HG02884 (cell line): ENCODE measurements around the gene INO80.

Experiments used
- ATAC-seq: cut with Tn5 transposase; IDR thresholded peaks from one replicate; pipeline ENCODE4 v1.9.1; 2021; ENCODE audit warnings: mild to moderate bottlenecking, moderate library complexity; ENCODE audit not compliant: unreplicated experiment

Gene INO80

DNA sequence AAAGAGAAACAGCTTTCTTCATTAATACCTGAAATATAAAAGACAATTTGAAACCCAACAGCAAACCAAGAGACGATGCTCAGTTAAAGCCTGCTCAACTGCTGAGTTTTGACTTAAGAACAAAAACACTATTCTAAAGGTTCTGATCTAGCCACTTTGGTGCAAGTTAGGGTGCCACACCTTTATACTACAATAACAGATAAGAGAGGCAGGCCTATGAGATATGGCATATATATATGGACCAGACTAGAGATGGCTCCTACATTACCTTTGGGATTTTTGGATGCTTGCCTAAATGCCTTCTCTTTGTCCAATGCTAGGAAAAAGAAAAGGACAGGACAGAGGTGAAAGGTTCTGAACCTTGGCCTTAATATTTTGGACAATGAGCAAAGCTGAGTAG is 68.6 kb downstream of the INO80 start:
- ATAC-seq, result no peak

DNA sequence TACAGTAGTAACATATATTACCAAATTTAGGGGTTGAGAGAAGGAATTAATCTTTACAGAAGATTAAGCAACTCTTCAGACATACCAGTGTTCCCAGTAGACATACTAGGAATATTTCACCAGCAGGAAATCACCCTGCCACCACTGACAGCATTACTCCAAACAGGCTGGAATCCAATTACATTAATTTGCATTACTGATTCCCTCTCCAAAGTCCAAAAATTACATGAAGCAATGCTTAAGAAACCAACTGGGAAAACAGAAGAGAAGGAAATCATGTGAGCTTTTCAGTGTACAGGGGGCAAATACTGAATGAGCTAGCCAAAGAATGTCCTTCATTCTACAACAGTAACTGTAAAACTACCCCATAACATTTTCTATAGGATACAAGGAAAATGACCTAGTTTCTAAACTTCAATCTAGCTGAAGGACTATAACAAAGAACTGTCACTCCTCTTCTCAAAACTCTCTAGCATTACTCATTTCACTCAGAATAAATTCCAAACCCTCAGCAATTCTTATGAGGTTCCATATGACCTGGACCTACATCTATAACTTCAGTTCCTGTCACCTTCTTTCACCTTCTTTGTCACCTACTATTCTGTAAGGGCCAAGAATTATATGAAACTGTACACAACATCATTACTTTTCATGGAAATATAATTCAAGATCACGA is 72.7 kb downstream of the INO80 start:
- no peak for ATAC-seq

DNA sequence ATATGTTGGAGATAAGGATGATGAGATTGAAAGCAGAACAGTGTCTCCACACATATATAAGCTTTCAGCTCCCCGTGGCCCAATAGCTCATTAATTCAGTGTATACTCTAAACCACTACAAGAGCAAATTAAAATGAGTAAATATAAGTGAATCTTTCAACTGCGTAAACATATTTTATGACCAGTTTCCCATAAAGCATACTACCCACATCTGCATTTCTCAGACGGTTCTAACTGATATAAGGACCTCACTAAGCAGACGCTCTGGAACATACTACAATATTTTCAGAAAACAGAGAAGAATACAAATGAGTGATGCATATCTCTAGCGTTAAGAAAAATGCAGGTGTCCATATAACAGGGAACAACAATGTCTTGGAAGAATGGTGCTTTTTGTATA is 73.2 kb downstream of the INO80 start:
- ATAC-seq, result no peak

- no peak for ATAC-seq
Measured at GRCh38 chr15:41039121-41039520, 77.0 kb downstream of the INO80 start.

GRCh38 chr15:41032079-41032328 is 84.1 kb downstream of the INO80 start:
- ATAC-seq, result no peak

DNA sequence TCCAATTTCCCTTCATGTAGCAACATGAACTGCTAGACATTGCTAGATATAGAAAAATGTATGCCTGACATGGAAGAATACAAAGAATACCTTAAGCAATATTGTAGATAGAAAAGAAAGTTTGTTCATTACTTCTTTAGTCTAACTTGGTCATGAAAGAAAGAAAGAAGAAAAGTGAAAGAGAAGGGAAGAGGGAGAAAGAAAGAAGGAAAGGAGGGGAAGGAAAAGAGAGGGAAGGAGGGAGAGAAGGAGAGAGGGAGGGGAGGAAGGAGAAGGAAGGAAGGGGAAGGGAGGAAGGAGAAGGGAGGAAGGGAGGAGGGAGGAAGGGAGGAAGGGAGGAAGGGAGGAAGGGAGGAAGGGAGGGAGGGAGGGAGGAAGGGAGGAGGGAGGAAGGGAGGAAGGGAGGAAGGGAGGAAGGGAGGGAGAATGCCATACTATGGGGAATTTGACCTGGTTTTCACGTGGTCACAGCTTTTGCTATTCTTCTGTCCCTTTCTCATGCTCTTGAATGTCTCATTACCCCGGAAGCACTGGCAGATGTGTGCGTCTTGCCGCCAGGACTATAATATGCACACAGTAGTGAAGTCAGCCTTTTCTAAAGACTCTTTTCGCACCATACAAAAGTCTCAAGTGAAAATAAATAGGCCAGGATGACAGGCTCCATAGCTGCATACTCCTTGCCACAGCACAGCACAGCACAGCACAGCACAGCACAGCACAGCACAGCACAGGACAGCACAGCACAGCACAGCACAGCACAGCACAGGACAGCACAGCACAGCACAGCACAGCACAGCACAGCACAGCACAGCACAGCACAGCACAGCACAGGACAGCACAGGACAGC is 84.6 kb downstream of the INO80 start:
- no peak for ATAC-seq

DNA sequence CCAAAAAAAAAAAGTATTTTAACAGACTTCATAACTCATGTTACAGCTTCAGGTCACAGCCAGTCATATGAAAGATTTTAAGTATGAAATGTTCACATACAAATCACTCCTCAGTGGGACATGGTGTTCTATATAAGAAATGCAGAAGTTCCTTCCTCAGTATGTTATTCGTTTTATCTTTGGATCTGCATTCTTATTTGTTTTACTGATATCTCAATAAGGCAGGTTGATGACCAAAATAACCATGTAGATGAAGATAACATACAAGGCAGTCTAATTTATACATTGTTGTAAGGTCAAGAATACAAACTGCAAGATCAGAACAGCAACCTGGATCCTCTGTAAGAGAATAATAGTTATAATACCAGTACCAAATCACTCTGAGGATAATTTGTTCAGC is 87.2 kb downstream of the INO80 start:
- no peak for ATAC-seq

DNA sequence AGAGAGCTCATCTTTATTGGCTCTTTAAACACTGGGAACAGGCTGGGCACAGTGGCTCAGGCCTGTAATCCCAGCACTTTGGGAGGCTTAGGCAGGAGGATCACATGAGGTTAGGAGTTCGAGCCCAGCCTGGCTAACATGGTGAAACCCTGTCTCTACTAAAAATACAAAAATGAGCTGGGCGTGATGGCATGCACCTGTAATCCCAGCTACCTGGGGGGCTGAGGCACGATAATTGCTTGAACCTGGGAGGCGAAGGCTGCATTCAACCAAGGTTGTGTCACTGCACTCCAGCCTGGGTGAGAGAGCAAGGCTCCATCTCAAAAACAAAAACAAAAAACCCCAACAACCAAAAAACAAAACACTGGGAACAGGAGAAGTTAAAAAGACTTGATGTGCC is 90.7 kb downstream of the INO80 start:
- no peak for ATAC-seq

GRCh38 chr15:41024885-41025284 is 91.2 kb downstream of the INO80 start:
- ATAC-seq, result no peak

DNA sequence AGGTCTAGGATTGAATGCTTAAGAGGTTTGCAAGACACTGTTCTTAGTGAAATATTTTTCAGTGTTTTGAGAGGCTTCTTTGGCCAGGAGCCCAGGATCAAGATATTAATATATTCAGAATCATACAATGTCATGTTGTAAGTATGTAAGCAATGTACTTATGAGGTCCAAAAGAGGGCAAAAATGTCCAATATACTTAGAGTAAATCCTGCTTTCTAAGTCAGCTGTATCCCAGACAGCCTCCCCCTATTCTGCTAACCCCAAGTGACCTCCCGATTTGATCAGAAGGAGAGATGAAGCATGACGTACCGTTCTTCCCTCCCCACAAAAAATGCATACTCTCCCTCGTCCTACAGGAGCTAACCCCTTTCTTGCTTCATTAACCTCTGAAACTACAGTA is 91.9 kb downstream of the INO80 start:
- no peak for ATAC-seq

GRCh38 chr15:41022487-41023090 is 93.5 kb downstream of the INO80 start:
- no peak for ATAC-seq

- no peak for ATAC-seq
Measured at GRCh38 chr15:41020829-41021228, 95.3 kb downstream of the INO80 start.

DNA sequence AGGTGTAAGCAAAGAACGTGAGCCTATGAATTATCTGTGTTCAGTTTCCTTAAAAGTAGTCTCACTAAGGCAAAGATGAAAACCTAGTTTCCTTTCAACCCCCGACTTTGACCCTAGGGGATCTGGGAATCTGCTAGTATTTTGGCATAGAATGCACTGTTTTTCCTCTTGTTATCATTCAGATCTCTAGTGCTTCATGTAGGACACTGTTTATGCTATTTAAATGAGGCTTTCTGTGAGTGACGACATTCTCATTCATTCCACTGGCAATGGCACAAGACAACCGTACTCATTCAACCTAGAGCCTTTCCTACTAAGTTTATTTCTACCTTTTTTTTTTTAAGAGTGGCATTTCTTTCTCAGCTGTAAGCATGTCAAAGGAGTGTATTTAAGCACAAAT is 95.8 kb downstream of the INO80 start:
- ATAC-seq, result no peak

- ATAC-seq, result no peak
Measured at GRCh38 chr15:41019174-41019573, 96.9 kb downstream of the INO80 start.

- no peak for ATAC-seq
Measured at GRCh38 chr15:41018534-41018933, 97.5 kb downstream of the INO80 start.

- ATAC-seq, result no peak
Measured at GRCh38 chr15:41017066-41017735, 98.9 kb downstream of the INO80 start.

- ATAC-seq, result no peak
Measured at GRCh38 chr15:41013691-41014414, 102.2 kb downstream of the INO80 start.

DNA sequence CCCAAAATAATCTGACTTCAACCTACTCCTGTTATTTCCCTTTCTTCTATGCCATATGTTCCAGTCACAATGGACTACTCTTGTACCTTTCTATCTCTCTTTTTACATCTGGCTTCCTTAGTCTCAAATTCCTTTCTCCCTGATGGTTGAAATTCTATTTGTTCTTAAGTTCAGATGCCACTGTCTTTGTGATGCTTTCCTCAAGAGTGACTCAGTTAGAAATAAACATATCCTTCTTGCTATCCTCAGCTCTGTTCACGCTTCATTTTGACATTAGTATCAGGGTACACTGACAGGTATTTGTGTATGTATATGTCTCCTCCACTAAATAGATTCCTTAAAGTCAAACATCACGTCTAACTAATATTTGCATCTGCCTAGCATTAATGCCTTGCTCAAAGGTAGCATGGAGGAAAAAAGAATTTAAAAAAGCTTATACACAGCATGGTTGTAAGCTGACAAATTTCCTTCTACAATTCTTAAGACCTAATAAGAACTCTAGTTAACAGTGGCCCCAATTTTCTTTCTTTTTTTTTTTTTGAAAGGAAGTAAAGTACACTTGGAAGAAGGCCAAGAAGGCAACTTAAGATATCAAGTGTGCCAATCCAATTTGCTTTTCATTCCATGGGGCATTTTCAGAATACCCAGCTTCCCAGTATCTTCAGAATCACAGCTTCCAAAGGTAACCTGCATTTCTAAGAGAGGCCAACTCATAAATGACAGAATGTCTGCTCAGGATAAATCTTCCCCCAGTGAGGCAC is 104.8 kb downstream of the INO80 start:
- no peak for ATAC-seq

- ATAC-seq, result no peak
Measured at GRCh38 chr15:41010345-41010744, 105.7 kb downstream of the INO80 start.

DNA sequence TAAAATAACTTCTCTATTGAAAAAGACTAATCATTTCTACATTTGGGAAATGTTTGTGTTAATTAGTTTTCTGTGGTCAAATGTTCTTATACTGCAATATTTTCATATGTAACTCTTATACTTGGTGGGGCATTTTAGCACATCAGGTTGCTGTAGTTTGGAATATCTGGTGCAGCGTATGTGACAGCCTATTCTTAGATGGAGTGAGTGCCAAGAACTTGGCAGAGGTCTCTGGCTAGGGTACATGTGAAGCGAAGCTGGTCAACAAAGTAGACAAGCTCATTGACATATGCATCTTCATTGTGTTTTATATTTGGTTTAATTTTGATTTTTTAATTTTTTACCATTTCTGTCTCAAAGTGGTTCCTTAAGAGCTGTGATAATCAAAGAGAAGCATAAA is 109.6 kb downstream of the INO80 start:
- ATAC-seq, result no peak
